ENCODE results near the gene HS6ST1.

Gene HS6ST1

DNA sequence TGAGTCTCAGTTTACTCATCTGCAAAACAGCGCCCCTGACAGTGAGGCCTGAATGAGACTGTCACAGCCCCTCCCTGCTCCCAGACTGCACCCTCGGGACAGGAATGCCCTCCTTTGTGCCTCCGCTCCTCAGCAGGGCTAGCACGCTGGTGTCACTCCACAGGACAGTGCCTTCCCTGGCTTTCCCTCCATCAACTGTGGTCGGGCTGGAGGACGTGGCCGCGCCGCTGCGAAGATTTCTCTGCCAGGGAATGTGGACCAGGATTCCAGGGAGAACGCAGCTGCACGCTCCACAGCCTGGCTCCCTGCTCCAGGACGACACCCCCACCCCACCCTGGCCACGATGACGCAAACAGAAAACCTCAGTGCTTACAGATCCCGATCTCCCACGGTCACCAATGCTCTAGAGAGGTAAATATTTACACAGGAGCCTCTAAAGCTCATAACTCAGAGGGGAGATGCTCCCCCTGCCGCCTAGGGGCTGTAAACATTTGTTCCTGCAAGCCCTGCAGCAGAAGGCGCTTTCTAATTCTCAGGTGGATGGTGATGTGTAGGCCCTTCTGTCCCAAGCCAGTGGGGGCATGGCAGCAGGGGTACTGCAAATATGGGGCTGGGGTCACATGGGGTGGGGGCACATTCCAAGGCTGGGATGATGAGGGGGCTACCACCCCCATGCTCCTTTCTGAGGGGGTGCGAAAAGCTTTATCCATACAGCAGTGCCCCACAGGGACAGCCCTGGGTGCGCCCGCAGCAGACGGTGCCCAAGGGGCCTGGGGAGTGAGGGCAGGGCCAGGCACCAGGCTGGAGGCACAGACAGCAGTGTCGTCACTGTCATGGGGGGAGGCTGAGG, 12.4 kb downstream of the HS6ST1 start (continued):
- TF ChIP-seq, protein P1, sequence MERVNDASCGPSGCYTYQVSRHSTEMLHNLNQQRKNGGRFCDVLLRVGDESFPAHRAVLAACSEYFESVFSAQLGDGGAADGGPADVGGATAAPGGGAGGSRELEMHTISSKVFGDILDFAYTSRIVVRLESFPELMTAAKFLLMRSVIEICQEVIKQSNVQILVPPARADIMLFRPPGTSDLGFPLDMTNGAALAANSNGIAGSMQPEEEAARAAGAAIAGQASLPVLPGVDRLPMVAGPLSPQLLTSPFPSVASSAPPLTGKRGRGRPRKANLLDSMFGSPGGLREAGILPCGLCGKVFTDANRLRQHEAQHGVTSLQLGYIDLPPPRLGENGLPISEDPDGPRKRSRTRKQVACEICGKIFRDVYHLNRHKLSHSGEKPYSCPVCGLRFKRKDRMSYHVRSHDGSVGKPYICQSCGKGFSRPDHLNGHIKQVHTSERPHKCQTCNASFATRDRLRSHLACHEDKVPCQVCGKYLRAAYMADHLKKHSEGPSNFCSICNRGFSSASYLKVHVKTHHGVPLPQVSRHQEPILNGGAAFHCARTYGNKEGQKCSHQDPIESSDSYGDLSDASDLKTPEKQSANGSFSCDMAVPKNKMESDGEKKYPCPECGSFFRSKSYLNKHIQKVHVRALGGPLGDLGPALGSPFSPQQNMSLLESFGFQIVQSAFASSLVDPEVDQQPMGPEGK (tag by site-specific recombination; IDR thresholded peaks at IDR 0.05), result peak; percentile 85
- TF ChIP-seq, protein P2, sequence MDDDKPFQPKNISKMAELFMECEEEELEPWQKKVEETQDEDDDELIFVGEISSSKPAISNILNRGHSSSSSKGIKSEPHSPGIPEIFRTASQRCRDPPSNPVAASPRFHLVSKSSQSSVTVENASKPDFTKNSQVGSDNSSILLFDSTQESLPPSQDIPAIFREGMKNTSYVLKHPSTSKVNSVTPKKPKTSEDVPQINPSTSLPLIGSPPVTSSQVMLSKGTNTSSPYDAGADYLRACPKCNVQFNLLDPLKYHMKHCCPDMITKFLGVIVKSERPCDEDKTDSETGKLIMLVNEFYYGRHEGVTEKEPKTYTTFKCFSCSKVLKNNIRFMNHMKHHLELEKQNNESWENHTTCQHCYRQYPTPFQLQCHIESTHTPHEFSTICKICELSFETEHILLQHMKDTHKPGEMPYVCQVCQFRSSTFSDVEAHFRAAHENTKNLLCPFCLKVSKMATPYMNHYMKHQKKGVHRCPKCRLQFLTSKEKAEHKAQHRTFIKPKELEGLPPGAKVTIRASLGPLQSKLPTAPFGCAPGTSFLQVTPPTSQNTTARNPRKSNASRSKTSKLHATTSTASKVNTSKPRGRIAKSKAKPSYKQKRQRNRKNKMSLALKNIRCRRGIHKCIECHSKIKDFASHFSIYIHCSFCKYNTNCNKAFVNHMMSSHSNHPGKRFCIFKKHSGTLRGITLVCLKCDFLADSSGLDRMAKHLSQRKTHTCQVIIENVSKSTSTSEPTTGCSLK (tag by site-specific recombination; IDR thresholded peaks at IDR 0.05), result no peak
- TF ChIP-seq GFI1B (tag by site-specific recombination; IDR thresholded peaks at IDR 0.05) (no peak), ZBTB8A (tag by site-specific recombination; IDR thresholded peaks at IDR 0.05) (no peak), HOXC10 (CRISPR knock-in tag; IDR thresholded peaks at IDR 0.05) (no peak), SCRT2 (tag by site-specific recombination; IDR thresholded peaks at IDR 0.05) (no peak), ZNF621 (tag by site-specific recombination; IDR thresholded peaks at IDR 0.05) (no peak), ZNF600 (tag by site-specific recombination; IDR thresholded peaks at IDR 0.05) (peak; percentile 70), ZNF747 (tag by site-specific recombination; IDR thresholded peaks at IDR 0.05) (no peak), ZNF404 (tag by site-specific recombination; IDR thresholded peaks at IDR 0.05) (no peak), ZBTB17 (tag by site-specific recombination; IDR thresholded peaks at IDR 0.05) (peak; percentile 45; the same call in 1 of the 2 replicates), ZSCAN16 (tag by site-specific recombination; IDR thresholded peaks at IDR 0.05) (0 out of 2 replicates have a peak, but pooled peaks have one; percentile 14)
- TF ChIP-seq, protein P3, sequence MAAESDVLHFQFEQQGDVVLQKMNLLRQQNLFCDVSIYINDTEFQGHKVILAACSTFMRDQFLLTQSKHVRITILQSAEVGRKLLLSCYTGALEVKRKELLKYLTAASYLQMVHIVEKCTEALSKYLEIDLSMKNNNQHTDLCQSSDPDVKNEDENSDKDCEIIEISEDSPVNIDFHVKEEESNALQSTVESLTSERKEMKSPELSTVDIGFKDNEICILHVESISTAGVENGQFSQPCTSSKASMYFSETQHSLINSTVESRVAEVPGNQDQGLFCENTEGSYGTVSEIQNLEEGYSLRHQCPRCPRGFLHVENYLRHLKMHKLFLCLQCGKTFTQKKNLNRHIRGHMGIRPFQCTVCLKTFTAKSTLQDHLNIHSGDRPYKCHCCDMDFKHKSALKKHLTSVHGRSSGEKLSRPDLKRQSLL (tag by site-specific recombination; IDR thresholded peaks at IDR 0.05), result peak; percentile 32; the same call in 1 of the 2 replicates

DNA sequence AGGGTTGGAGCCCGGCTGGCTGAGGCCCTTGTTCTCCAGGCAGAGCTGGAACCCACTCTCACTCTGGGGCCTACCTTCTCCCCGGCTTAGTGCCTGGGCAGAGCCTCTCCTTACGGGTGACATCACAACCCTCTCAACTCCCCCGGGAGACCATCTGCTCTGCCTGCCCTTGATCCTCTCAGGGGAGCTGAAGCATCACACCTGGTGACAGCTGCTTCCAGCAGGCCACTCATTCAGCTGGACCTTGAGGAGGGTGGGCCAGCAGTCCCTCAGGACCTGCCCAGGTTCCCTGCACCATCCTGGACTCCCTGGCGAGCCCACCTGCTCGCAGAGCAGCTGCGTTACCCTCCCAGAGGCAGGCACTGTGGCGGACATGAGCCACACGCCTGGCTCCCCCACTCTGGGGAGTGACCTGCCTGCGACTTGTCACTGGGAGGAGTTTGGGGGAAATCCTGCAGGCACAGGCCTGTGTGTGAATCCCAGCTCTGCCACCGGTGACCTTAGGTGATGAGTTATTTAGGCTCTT, 13.1 kb downstream of the HS6ST1 start:
- Histone ChIP-seq H3K9me3 (ENCODE audit: control insufficient read depth, insufficient read depth, low read depth, low read length) (no peaks in the 10 kb centered on the region), H3K36me3 (ENCODE audit: control insufficient read depth in 2 of 2, insufficient read depth in 1 of 2, low read length in 2 of 2) (peaks cover 0 to 24% of the 10 kb centered on the region in 2 experiments; a peak in 1 of 3 replicates), H3K4me1 (ENCODE audit: control insufficient read depth, insufficient read depth, low read length) (peaks cover 24% of the 10 kb centered on the region), H3K27ac (ENCODE audit: extremely low read depth, low read depth, low read length) (peak overlapping the region; percentile 59), H3K4me3 (ENCODE audit: low read depth, low read length) (no peak overlapping the region)
- POLR2A ChIA-PET, result interaction anchor here (0.5 to 1.6 kb wide), 3 partner anchors 15 to 215 kb away, joined by 3 to 7 read pairs (median 5); partner anchors contain the start of gene UGGT1
- CTCF ChIA-PET, result interaction anchor here (0.6 to 1.1 kb wide), 6 partner anchors 15 to 714 kb away, joined by 3 to 4 read pairs (median 3); no protein-coding TSS in a partner anchor
- TF ChIP-seq ZNF629 (tag by site-specific recombination; IDR thresholded peaks at IDR 0.05), result peak; percentile 69; the same call in 1 of the 2 replicates
- TF ChIP-seq ZNF266 (tag by site-specific recombination; IDR thresholded peaks at IDR 0.05; ENCODE audit: low read depth), result no peak
- TF ChIP-seq OSR2 (tag by site-specific recombination; IDR thresholded peaks at IDR 0.05), result no peak
- TF ChIP-seq ZXDB (tag by site-specific recombination; IDR thresholded peaks at IDR 0.05), result 0 out of 2 replicates have a peak, but pooled peaks have one; percentile 0
- TF ChIP-seq, protein P4, sequence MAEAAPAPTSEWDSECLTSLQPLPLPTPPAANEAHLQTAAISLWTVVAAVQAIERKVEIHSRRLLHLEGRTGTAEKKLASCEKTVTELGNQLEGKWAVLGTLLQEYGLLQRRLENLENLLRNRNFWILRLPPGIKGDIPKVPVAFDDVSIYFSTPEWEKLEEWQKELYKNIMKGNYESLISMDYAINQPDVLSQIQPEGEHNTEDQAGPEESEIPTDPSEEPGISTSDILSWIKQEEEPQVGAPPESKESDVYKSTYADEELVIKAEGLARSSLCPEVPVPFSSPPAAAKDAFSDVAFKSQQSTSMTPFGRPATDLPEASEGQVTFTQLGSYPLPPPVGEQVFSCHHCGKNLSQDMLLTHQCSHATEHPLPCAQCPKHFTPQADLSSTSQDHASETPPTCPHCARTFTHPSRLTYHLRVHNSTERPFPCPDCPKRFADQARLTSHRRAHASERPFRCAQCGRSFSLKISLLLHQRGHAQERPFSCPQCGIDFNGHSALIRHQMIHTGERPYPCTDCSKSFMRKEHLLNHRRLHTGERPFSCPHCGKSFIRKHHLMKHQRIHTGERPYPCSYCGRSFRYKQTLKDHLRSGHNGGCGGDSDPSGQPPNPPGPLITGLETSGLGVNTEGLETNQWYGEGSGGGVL (tag by site-specific recombination; IDR thresholded peaks at IDR 0.05), result peak; percentile 58
- TF ChIP-seq GLIS1 (tag by site-specific recombination; IDR thresholded peaks at IDR 0.05), result peak; percentile 75; the same call in 1 of the 2 replicates
- TF ChIP-seq, protein P5, sequence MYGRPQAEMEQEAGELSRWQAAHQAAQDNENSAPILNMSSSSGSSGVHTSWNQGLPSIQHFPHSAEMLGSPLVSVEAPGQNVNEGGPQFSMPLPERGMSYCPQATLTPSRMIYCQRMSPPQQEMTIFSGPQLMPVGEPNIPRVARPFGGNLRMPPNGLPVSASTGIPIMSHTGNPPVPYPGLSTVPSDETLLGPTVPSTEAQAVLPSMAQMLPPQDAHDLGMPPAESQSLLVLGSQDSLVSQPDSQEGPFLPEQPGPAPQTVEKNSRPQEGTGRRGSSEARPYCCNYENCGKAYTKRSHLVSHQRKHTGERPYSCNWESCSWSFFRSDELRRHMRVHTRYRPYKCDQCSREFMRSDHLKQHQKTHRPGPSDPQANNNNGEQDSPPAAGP (tag by site-specific recombination; IDR thresholded peaks at IDR 0.05), result 0 out of 2 replicates have a peak, but pooled peaks have one; percentile 30
- TF ChIP-seq ZNF596 (tag by site-specific recombination; IDR thresholded peaks at IDR 0.05), result no peak
- TF ChIP-seq ZBTB48 (tag by site-specific recombination; IDR thresholded peaks at IDR 0.05), result peak; percentile 12; the same call in 1 of the 2 replicates
- TF ChIP-seq ZNF335 (tag by site-specific recombination; conservative IDR thresholded peaks at IDR 0.05), result peak; percentile 20; the same call in 1 of the 2 replicates
- no peak for TF ChIP-seq ZNF10 (tag by site-specific recombination; IDR thresholded peaks at IDR 0.05)
- TF ChIP-seq ZBTB17 (tag by site-specific recombination; IDR thresholded peaks at IDR 0.05), result no peak
- TF ChIP-seq ZNF843 (tag by site-specific recombination; IDR thresholded peaks at IDR 0.05), result peak; percentile 14; the same call in 1 of the 2 replicates
